Esophagus squamous epithelium (tissue), 4 donors: ENCODE results near the gene GSG1L.

ENCODE experiments used
- CTCF ChIP-seq, 6 experiments: fragments of 450-650 bp in 4 of 6; fragments of 200-600 bp in 2 of 6; sonication (generic) in 2 of 6; IDR thresholded peaks; one replicate each; pipeline ENCODE4 v1.5.1; 2016 to 2019; ENCODE audit warnings: antibody characterized with exemption in 6 of 6, mild to moderate bottlenecking in 4 of 6, moderate library complexity in 4 of 6
- POLR2A ChIP-seq, 4 donors: fragments of 450-650 bp; IDR thresholded peaks; one replicate each; pipeline ENCODE4 v1.6.1; 2017; ENCODE audit warnings: antibody characterized with exemption in 4 of 4, mild to moderate bottlenecking in 4 of 4, moderate library complexity in 3 of 4

DNA sequence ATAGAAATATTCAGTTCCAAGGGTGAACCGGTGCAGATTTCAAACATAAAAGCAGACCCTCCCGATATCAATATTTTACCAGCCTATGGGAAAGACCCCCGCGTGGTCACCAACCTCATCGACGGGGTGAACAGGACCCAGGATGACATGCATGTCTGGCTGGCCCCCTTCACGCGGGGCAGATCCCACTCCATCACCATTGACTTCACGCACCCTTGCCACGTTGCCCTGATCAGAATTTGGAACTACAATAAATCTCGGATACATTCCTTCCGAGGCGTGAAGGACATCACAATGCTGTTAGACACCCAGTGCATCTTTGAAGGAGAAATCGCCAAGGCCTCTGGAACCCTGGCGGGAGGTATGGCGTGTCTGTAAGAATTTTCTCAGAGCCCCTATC is 313.6 kb downstream of the GSG1L start:
- TF ChIP-seq CTCF (IDR thresholded peaks at IDR 0.05) (no peak), POLR2A (IDR thresholded peaks at IDR 0.05) (no peak)
